Measurements from ENCODE around the gene SLC12A9.

Gene SLC12A9

DNA sequence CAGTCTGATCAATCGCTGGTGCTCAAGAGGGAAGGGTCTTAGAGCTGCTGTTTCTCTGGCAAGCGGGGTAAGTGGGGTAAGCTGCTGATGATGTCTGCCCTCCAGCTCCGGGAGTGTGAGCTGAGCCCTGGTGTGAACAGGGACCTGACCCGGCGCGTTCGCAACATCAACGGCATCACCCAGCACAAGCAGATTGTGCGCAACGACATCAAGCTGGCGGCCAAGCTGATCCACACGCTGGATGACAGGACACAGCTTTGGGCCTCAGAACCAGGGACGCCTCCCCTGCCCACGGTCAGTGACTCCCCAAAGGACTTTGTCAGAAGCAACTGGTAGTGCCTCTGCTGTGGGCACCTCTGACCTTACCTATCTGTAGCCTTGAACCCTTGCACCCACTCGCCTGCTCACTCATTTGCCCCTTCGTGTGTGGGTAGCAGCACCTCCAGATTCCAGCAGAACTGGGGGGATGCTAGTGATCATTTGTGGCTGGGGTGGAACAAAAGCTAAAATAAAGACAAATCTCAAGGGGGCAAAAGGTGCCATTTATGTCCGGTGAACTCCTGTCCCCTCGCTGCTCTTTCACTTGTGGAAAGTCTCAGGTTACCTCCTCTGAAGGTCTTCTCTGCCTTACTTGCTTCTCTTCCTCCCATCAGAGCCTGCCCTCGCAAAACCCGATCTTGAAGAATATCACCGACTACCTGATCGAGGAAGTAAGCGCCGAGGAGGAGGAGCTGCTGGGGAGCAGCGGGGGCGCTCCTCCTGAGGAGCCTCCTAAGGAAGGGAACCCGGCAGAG lies 33.8 kb downstream of the SLC12A9 start:
- no peak for DNase-seq

GRCh38 chr7:100886936-100887515 lies 34.5 kb downstream of the SLC12A9 start:
- no peak for DNase-seq

GRCh38 chr7:100887516-100888290 lies 35.2 kb downstream of the SLC12A9 start:
- DNase-seq, result no peak

DNA sequence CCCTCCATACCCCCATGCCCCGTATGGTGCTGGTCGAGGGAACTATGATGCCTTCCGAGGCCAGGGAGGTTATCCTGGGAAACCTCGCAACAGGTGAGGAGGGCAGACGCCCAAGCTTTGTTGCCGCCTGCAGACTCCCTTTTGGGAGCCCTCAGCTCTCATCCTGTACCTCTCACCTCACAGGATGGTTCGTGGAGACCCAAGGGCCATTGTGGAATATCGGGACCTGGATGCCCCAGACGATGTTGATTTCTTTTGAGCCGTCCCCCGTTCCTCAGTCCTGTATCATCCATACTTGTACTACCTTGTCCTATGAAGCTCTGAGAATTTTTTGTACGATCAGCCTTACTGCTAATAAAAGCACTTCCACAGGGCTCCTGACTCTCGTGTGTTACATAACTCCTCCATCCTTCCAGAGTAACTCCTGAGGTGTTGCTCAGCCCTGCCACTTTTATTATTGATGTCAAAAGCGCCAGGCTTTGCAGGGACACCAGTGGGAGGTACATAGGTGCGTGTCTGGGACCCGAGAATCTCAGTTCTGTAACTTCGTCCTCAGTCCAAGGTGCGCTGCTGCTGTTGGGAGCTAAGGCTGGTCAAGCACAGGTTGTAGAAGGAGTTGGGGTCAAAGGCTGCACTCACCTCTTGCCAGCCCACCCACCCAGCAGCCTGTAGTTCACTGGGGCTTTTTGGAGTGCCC lies 35.9 kb downstream of the SLC12A9 start:
- no peak for DNase-seq

DNA sequence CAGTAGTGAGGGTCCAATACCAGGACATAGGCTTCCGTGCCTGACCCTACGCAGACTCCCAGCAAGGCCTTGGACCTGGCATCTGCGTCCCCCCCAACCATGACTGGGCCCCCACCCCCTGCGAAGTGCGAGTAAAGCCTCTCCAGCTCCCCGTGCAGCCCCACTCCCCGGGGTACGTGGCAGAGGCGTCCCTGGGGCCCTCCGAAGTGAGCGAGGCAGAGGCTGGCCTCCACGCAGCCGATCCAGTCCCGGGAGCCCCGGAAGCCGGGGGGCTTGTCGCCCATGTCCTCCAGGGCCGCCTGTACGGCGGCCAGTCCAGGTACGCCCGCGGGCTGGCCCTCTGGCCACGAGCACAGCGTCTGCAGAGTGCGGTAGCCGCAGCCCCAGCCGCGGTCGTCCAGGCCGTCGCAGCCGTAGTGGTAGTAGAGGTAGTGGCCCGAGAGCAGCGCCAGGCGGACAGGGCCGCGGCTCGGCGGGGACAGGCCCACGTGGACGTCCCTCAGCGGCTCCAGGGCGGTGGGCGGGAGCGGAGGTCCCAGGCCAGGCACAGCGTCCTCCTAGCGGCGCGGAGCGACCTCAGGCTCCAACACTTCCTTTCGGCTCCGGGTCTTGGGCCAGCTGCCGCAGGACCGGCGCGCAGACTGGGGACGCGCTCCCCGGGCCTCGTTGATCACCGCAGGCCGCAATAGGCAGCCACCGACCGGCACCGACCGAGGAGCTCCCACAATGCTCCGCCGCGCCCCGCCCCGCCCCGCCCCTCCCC lies 36.7 kb downstream of the SLC12A9 start, which contains the start of gene UFSP1:
UFSP1 (minus strand) TSS at position 728 of the 763 bp plus-strand sequence; CDS start at position 284, 444 bp downstream.
- DNase-seq, result no peak

DNA sequence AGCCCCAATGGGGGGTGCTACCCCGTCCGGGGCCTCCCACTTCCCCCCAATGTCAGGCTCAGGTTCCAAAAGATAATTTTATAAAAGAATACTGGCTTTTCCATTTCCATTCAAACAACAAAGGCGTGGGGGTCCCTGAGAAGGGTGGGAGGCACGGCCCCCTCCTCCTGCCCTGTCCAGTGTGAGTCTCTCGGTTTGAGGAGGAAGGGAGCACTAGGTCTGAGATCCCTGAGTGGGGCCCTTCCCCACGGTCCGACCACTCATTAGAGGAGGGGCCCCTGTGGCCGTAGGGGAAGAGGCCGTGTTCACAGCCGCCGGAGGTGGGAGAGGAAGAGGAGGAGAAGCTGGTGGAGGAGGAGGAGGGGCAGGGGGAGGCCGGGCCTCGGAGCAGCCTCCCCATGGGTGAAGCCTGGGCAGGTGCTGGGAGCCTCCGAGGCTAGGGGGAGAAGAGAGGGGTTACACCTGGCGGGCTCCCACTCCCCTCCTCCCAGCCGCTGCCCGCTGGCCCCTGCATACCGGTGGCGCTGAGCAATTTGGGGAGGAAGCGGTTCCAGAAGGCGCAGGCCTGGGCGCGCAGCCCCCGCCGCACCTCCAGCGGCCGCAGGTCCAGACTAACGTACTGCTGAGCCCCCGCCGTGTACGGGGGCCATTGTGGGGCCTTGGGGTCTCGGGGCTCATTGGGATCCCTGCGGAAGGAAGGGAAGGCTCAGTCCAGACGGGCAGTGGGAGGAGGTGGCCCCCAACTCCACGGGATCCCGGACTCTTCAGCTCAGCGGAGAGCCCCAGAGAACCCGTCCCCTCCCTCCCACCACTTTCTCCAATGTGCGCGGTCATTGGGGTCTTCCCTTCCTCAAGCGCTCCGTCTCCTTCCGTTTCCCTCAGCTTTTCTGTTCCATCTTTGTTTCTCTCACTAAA lies 38.4 kb downstream of the SLC12A9 start:
- DNase-seq, result no peak

DNA sequence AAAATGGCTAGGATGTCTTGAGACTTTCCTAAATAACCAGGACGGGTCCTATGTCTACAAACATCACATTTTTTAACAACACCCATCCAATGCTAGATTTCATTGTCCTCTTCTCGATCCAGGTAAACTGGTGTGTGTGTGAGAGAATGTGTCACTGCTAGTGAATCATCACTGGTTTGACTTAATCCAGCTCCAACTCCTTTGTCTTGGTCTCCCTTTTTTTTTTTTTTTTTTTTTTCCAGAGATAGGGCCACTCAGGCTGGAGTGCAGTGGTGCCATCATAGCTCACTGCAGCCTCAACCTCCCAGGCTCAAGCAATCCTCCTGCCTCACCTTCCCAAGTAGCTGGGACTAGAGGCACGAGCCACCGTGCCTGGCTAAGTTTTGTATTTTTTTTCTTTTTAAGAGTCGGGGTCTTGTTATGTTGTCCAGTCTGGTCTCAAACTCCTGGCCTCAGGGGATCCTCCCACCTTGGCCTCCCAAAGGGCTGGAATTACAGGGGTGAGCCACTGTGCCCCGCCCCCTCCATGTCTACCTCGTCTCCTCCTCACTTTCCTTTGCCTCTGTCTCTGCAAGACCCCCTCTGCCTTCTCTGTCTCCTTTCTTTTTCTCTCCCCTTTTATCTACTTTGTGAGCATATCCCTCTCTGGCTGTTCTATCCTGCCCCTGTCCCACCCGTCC lies 39.2 kb downstream of the SLC12A9 start:
- DNase-seq, result no peak

GRCh38 chr7:100892364-100893317 lies 40.1 kb downstream of the SLC12A9 start:
- no peak for DNase-seq

GRCh38 chr7:100893318-100893895 lies 40.9 kb downstream of the SLC12A9 start:
- no peak for DNase-seq

DNA sequence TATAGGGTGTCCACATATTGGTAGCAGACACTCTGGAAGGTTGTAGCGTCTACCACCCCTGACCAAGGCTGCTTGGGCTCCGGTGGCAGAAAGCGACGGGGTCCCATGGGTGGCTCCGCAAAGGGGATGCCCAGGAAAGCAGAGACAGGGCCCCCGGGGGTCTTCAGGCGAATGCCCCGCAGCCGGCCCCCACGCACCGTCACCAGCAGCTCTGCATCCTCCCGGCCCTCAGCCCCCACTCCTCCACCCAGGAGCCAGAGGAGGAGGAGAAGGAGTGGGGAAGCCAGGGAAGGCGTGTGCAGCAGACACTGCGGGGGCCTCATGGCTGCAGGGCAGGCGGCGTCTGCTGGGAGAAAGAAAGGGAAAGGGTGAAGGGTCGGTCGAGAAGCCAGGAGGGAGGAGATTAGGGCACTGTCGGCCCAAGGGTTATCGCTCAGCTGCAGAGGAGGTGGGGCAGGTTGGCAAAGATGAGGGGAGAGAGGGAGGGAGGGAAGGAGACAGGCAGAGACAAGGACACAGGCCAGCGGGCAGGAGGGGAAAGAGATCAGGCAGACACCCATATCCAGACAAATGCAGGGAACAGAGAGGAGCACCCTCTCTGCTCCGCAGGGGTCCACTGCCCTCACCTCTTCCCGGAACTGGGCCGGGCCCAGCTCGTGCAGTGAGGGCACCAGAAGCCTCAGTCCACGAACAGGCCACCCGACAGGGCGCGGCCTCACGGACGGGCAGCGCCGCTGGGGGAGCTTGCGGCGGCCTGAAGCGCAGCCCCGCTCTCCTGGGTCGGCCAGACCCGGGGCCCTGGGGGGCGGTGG lies 41.6 kb downstream of the SLC12A9 start:
- DNase-seq, result no peak

DNA sequence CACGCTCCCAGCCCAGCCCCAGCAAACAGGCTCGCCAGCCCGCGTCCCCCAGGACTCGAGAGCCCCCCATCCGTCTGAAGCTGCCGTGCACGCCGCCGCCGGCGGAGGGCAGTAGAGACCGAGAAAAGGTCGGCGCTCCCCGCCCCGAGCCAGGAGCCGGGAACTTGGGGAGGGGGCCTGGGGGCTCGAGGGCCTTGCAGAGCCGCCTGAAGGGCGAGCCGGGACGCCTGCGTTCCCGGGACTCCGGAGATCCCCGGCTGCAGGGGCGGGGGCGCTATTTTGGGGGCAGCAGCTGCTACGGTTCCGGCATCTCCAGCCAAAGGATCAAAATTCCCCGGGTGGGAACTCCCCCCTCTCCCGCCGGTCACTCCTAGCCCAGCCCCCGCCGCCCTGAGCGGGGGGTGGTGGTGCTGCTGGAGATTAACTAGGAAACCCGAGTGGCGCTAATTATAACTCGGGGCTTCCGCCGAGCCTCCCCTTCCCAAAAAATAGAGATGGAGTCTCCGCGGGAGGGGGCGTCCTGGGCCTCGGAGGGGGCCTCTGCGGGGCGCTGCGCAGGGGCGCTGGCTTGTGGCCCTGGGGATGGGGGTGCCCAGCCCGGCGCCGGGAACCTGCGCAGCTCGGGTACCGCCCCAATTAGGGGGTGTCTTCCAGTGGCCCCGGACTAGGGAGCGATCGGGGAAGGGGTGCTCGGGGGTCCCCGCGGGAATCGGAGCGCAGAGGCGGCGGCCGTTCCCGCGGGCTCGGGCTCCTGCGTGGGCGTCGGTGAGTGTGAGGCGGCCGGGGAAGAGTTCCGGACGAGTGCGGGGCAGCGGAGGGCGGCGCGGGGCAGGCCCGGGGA lies 42.6 kb downstream of the SLC12A9 start:
- DNase-seq, result peak; percentile 29

DNA sequence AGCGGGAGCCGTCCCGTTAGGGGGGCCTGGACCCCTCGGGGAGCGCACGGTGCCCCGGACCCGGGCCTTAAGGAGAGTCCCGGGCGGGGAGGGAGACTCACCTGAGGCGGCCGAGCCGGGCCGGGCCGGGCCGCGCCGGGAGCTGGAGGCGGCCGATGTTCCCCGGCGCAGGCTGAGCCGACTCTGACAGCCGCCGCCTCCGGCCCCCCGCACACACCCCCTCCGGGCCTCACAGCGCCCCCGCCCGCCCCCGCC lies 43.1 kb downstream of the SLC12A9 start, which contains the start of gene ACHE:
ACHE (minus strand) TSS at position 188 of the 255 bp plus-strand sequence. CDS start 1,656 bp downstream, outside the sequence.
- no peak for DNase-seq

- DNase-seq, result no peak
Measured at GRCh38 chr7:100895956-100896731, 43.6 kb downstream of the SLC12A9 start.

DNA sequence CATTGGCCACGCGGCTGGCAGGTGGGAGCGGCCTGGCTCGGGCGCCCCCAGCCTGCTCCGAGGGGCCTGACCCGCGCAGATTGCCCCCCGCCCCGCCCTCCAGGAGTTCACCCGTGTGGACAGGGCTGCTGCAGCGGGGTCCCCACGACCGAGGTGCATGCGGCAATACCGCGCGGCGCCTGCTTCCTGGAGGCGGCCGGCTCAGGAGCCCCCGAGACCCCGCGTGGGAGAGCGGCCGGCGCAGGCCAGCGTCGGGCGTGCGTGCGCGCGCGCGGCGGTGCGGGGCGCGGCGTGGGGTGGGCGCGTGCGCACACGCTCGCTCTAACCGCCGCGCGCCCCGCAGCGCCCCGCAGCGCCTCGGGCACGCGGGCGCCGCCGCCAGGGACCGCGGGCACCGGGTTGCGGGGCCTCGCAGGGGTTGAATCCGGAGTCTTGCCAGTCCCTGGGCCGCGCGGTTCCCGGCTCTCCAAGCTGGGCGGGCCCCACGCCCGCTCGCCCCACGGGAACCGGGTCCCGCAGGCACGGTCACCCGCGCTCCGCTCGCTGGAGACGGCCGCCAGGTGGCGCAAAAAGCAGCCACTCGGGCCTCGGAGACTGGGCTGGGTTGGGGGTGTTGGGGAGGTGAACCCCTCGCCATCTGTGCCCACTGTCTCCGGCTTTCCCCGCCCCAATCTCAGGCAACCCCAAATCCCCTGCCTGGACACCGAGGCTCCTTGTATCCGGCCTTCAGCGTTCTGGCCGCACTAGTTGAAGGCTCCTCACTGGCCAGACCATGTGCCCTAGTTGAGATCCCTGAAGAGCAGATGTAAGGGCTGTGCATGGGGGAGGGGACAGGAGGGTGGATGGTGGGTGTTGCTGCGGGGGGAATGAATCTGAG lies 44.5 kb downstream of the SLC12A9 start:
- DNase-seq, result peak; percentile 15

DNA sequence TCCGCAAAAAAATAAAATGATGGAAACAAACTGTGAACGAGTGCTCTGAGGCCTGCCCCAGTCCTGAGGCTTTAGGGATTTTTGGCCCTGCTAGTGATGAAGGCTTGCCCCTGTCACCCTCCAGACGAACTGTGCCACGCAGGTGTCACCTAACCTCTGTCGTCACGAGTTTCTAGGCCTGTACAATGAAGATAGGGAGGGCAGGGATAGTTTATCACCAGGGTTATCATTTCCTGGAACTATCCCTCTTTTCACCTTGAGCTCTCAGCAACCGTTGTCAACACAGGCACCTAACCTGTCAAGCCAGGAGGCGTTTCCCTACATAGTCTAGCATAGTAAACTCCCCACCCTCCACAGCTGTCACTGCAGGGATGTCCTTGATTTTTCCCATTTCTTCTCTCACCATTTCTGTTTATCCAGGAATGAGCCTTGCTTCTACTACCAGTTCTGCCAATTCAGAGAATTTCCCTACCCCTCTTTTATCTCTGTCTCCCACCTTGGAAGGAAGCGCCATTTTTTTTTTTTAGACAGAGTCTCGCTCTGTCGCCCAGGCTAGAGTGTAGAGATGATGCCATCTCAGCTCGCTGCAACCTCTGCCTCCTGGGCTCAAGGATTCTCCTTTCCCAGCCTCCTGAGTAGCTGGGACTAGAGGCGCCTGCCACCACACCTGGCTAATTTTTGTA lies 45.4 kb downstream of the SLC12A9 start:
- no peak for DNase-seq

Measured in NCI-H345 (cell line).